ENCODE results near the gene ARHGEF4. TPM values are rescaled to one million over a fixed set of nuclear protein-coding genes. Genes with fewer than 3 reads are reported as not detected.
A peak's percentile ranks its signal among the peaks of the same experiment; 100 is the strongest.

ARHGEF4 gene
- total RNA-seq (2014; rRNA removed; shearing (Covaris generic); ENCODE audit: low replicate concordance): 5.9 and 7.8 TPM in 2 replicates

GRCh38 chr2:130836501-130837174, at the start of gene ARHGEF4:
Gene ARHGEF4 (plus strand): TSS chr2:130836914. CDS start chr2:130836954, 40 bp downstream.
- DNase-seq (ENCODE audit: low read depth): peak; percentile 66
- in situ Hi-C loops (cut with HindIII; ENCODE audit: low pct_unique_long_range_greater_than_20kb, low sequenced_read_pairs): no loop called here

GRCh38 chr2:130787841-130788240, 48.9 kb upstream of the ARHGEF4 start:
- in situ Hi-C loops (cut with HindIII; ENCODE audit: low pct_unique_long_range_greater_than_20kb, low sequenced_read_pairs): no loop called here

GRCh38 chr2:130790312-130790711, 46.4 kb upstream of the ARHGEF4 start:
- DNase-seq (ENCODE audit: low read depth): no peak
- in situ Hi-C loops (cut with HindIII; ENCODE audit: low pct_unique_long_range_greater_than_20kb, low sequenced_read_pairs): no loop called here

More at GRCh38 chr2:130787841-130788240, 48.9 kb upstream of the ARHGEF4 start:
- DNase-seq (ENCODE audit: low read depth): no peak

GRCh38 chr2:130790804-130791616, 45.7 kb upstream of the ARHGEF4 start:
- in situ Hi-C loops (cut with HindIII; ENCODE audit: low pct_unique_long_range_greater_than_20kb, low sequenced_read_pairs): no loop called here
- no peak for DNase-seq (ENCODE audit: low read depth)

GRCh38 chr2:130791617-130791939, 45.1 kb upstream of the ARHGEF4 start:
- no peak for DNase-seq (ENCODE audit: low read depth)
- in situ Hi-C loops (cut with HindIII; ENCODE audit: low pct_unique_long_range_greater_than_20kb, low sequenced_read_pairs): no loop called here

- in situ Hi-C loops (cut with HindIII; ENCODE audit: low pct_unique_long_range_greater_than_20kb, low sequenced_read_pairs): no loop called here
- no peak for DNase-seq (ENCODE audit: low read depth)
Measured at GRCh38 chr2:130795431-130795830, 41.3 kb upstream of the ARHGEF4 start.

- in situ Hi-C loops (cut with HindIII; ENCODE audit: low pct_unique_long_range_greater_than_20kb, low sequenced_read_pairs): no loop called here
Measured at GRCh38 chr2:130796290-130796689, 40.4 kb upstream of the ARHGEF4 start.

GRCh38 chr2:130797493-130798435, 39.0 kb upstream of the ARHGEF4 start:
- peak; percentile 83 for DNase-seq (ENCODE audit: low read depth)
- in situ Hi-C loops (cut with HindIII; ENCODE audit: low pct_unique_long_range_greater_than_20kb, low sequenced_read_pairs): no loop called here

More at GRCh38 chr2:130796290-130796689, 40.4 kb upstream of the ARHGEF4 start:
- DNase-seq (ENCODE audit: low read depth): no peak

GRCh38 chr2:130798472-130799218, 38.1 kb upstream of the ARHGEF4 start:
- no peak for DNase-seq (ENCODE audit: low read depth)
- in situ Hi-C loops (cut with HindIII; ENCODE audit: low pct_unique_long_range_greater_than_20kb, low sequenced_read_pairs): no loop called here

- DNase-seq (ENCODE audit: low read depth): no peak
- in situ Hi-C loops (cut with HindIII; ENCODE audit: low pct_unique_long_range_greater_than_20kb, low sequenced_read_pairs): no loop called here
Measured at GRCh38 chr2:130799295-130799694, 37.4 kb upstream of the ARHGEF4 start.

GRCh38 chr2:130805613-130806012, 31.1 kb upstream of the ARHGEF4 start:
- in situ Hi-C loops (cut with HindIII; ENCODE audit: low pct_unique_long_range_greater_than_20kb, low sequenced_read_pairs): no loop called here
- DNase-seq (ENCODE audit: low read depth): no peak

- in situ Hi-C loops (cut with HindIII; ENCODE audit: low pct_unique_long_range_greater_than_20kb, low sequenced_read_pairs): no loop called here
- DNase-seq (ENCODE audit: low read depth): no peak
Measured at GRCh38 chr2:130806370-130806769, 30.3 kb upstream of the ARHGEF4 start.

GRCh38 chr2:130807659-130808385, 28.9 kb upstream of the ARHGEF4 start:
- in situ Hi-C loops (cut with HindIII; ENCODE audit: low pct_unique_long_range_greater_than_20kb, low sequenced_read_pairs): no loop called here
- DNase-seq (ENCODE audit: low read depth): peak; percentile 92

GRCh38 chr2:130808482-130809268, 28.0 kb upstream of the ARHGEF4 start:
- no peak for DNase-seq (ENCODE audit: low read depth)
- in situ Hi-C loops (cut with HindIII; ENCODE audit: low pct_unique_long_range_greater_than_20kb, low sequenced_read_pairs): no loop called here

GRCh38 chr2:130810490-130810889, 26.2 kb upstream of the ARHGEF4 start:
- no peak for DNase-seq (ENCODE audit: low read depth)
- in situ Hi-C loops (cut with HindIII; ENCODE audit: low pct_unique_long_range_greater_than_20kb, low sequenced_read_pairs): no loop called here

- in situ Hi-C loops (cut with HindIII; ENCODE audit: low pct_unique_long_range_greater_than_20kb, low sequenced_read_pairs): no loop called here
- no peak for DNase-seq (ENCODE audit: low read depth)
Measured at GRCh38 chr2:130813722-130814121, 23.0 kb upstream of the ARHGEF4 start.
